ENCODE data around the gene PDZRN3.
A peak's percentile ranks its signal among the peaks of the same experiment; 100 is the strongest.

The PDZRN3 gene

DNA sequence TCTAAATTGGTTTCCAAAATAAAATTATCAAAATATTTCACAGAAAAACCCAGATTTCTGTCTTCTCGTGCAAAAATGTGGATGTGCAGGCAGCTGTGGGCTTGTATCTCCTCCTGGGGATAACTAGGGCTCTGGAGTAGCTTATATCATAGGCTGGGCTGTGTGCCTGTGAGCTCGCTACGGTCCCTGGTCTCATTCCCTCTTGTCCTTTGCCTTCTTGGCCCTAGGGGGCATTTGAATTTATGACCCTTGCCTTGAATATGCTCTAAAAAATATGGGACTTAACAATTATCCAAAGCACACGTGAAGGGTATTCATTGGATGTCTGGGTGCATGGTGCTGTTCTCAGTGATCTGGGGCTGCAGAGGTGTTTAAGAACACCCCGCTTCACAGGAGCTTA is 132.6 kb downstream of the PDZRN3 start (continued):
- no peak for TF ChIP-seq CSRNP3 (CRISPR knock-in tag; IDR thresholded peaks at IDR 0.05)
- TF ChIP-seq RARB (CRISPR knock-in tag; IDR thresholded peaks at IDR 0.05) = no peak
- TF ChIP-seq ZNF565 (CRISPR knock-in tag; conservative IDR thresholded peaks at IDR 0.05; ENCODE audit: low read depth) = no peak
- TF ChIP-seq GLIS3 (CRISPR knock-in tag; IDR thresholded peaks at IDR 0.05) = no peak
- no peak for TF ChIP-seq OSR1 (CRISPR knock-in tag; IDR thresholded peaks at IDR 0.05)

- TF ChIP-seq ZFP30 (CRISPR knock-in tag; IDR thresholded peaks at IDR 0.05) (no peak), TSHZ2 (CRISPR knock-in tag; IDR thresholded peaks at IDR 0.05) (no peak), ISL1 (CRISPR knock-in tag; IDR thresholded peaks at IDR 0.05) (no peak), ZNF565 (CRISPR knock-in tag; conservative IDR thresholded peaks at IDR 0.05; ENCODE audit: low read depth) (no peak), ESRRG (CRISPR knock-in tag; IDR thresholded peaks at IDR 0.05) (no peak), RARB (CRISPR knock-in tag; IDR thresholded peaks at IDR 0.05) (no peak), GLIS3 (CRISPR knock-in tag; IDR thresholded peaks at IDR 0.05) (no peak), TOX (CRISPR knock-in tag; IDR thresholded peaks at IDR 0.05; ENCODE audit: borderline replicate concordance) (no peak), ZNF8 (CRISPR knock-in tag; IDR thresholded peaks at IDR 0.05) (no peak), PPARA (CRISPR knock-in tag; IDR thresholded peaks at IDR 0.05; ENCODE audit: borderline replicate concordance) (no peak)
- peak; percentile 4; the same call in 1 of the 3 replicates for ATAC-seq
Observed at GRCh38 chr3:73491287-73491662, 133.5 kb downstream of the PDZRN3 start.

DNA sequence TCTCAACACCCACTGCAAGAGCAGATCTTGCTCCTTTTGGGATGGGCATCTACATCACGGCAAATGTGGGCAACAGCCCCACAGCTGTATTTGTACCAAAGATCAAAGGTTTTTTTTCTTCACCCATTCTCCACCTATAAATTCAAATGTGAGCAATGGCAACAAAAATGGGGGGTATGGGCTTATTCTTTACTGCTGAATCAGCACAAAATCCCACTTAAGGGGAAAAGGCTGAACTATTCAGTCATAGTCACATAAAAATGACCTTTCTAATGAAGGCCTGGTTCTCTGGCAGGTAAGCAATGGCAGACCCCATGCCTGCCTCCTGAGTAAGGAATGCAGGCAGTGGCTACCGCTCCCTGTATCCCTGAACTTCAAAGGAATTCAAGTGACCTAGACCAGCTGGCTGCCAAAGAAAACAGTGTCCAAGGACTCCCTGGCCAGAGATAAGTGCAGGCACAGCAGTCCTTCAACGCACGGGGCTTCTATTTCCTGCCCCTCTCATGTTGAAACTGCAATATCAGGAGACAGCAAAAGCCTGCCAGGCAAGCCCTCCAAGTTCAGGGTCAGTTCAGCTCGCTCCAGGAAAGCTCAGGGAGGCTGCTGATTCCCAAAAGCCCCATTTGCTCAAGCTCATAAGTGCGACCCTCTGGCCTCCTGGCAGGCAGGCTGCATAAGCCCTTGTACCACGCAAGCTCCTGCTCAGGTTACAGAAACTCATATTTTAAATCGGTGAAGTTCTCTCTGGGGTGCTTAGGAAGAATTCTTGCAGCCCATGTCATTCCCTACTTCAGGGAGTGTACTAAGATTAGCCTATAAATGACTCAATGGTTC is 134.1 kb downstream of the PDZRN3 start:
- peak; percentile 50 for ATAC-seq
- no peak for TF ChIP-seq PPARA (CRISPR knock-in tag; IDR thresholded peaks at IDR 0.05; ENCODE audit: borderline replicate concordance)
- TF ChIP-seq TSHZ2 (CRISPR knock-in tag; IDR thresholded peaks at IDR 0.05) = 0 out of 2 replicates have a peak, but pooled peaks have one; percentile 14
- peak; percentile 45; the same call in 1 of the 2 replicates for TF ChIP-seq ISL1 (CRISPR knock-in tag; IDR thresholded peaks at IDR 0.05)

DNA sequence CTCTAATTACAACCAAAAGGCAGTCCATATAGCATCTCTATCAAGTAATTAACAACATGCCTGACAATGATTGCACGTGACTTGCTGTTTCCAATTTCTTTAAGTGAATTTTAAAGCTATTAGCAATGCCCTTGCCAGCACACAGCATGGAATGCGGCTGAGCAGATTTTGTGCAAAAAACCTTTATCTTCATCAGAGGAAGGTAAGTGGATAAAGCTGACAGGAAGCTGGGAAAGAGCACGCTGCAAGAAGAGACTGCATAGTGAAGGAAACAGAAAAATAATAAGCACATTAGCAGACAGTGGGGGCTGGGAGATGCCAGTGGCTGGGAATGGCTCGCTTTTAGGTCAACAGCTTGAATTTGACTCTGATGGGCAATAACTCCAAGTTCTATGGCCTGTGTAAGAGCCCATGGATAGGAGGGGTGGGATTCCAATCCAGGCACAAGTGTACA is 138.8 kb downstream of the PDZRN3 start:
- ATAC-seq = peak; percentile 79
- TF ChIP-seq ZFP30 (CRISPR knock-in tag; IDR thresholded peaks at IDR 0.05) (no peak), ISL1 (CRISPR knock-in tag; IDR thresholded peaks at IDR 0.05) (peak; percentile 88), CSRNP3 (CRISPR knock-in tag; IDR thresholded peaks at IDR 0.05) (peak; percentile 94), OSR1 (CRISPR knock-in tag; IDR thresholded peaks at IDR 0.05) (no peak), GLIS3 (CRISPR knock-in tag; IDR thresholded peaks at IDR 0.05) (0 out of 2 replicates have a peak, but pooled peaks have one; percentile 63), RARB (CRISPR knock-in tag; IDR thresholded peaks at IDR 0.05) (no peak), SNAI2 (CRISPR knock-in tag; IDR thresholded peaks at IDR 0.05) (peak; percentile 60; the same call in 1 of the 2 replicates), TOX (CRISPR knock-in tag; IDR thresholded peaks at IDR 0.05; ENCODE audit: borderline replicate concordance) (no peak), CSDC2 (CRISPR knock-in tag; IDR thresholded peaks at IDR 0.05) (no peak), TSHZ2 (CRISPR knock-in tag; IDR thresholded peaks at IDR 0.05) (no peak; the same call in none of the 2 replicates), CREB5 (CRISPR knock-in tag; IDR thresholded peaks at IDR 0.05; ENCODE audit: low read depth) (peak; percentile 65; the same call in 1 of the 2 replicates), ZFP3 (CRISPR knock-in tag; IDR thresholded peaks at IDR 0.05) (peak; percentile 97), BACH2 (CRISPR knock-in tag; IDR thresholded peaks at IDR 0.05; ENCODE audit: borderline replicate concordance) (no peak)
- TF ChIP-seq, protein P1, sequence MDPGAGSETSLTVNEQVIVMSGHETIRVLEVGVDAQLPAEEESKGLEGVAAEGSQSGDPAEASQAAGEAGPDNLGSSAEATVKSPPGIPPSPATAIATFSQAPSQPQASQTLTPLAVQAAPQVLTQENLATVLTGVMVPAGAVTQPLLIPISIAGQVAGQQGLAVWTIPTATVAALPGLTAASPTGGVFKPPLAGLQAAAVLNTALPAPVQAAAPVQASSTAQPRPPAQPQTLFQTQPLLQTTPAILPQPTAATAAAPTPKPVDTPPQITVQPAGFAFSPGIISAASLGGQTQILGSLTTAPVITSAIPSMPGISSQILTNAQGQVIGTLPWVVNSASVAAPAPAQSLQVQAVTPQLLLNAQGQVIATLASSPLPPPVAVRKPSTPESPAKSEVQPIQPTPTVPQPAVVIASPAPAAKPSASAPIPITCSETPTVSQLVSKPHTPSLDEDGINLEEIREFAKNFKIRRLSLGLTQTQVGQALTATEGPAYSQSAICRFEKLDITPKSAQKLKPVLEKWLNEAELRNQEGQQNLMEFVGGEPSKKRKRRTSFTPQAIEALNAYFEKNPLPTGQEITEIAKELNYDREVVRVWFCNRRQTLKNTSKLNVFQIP (CRISPR knock-in tag; IDR thresholded peaks at IDR 0.05; ENCODE audit: borderline replicate concordance, low read depth) = no peak
